G401 (cell line): Measurements from ENCODE around the gene KDM4D. TPM values are rescaled to one million over a fixed set of nuclear protein-coding genes. Genes with fewer than 3 reads are reported as not detected.
A peak's percentile ranks its signal among the peaks of the same experiment; 100 is the strongest.
"Not testable (repeated sequence)": the region's sequence is repeated elsewhere in the genome, so short reads cannot be mapped to it uniquely, and the experiment has no call there.

Experiments used
- DNase-seq: peaks from one replicate; pipeline ENCODE4 v3.0.0-alpha.2; 2015; ENCODE audit warnings: low spot score
- in situ Hi-C: cut with HindIII; loops from 2 replicates; pipeline ENCODE4 v1.10.0; 2016; ENCODE audit warnings: low sequenced_read_pairs, mixed read lengths
- total RNA-seq: library from RNA; depleted of rRNA; stranded (reverse); fragments of >200 nt; shearing (Covaris generic); gene quantifications from 2 replicates; pipeline ENCODE4 v1.2.3, GENCODE V29; 2014; rRNA removed

Gene KDM4D
- total RNA-seq, result 2.7 and 4.9 TPM in 2 replicates

- in situ Hi-C loops, result no loop called here
- peak; percentile 96 for DNase-seq
Measured at GRCh38 chr11:94973099-94973968, at the start of gene KDM4D, which contains the start of gene CWC15. TSS of gene KDM4D (plus strand) at chr11:94973709. CDS start at chr11:94997373, 23,664 bp downstream. TSS of gene CWC15 (minus strand) at chr11:94973556. CDS start at chr11:94972185, 1,371 bp downstream.

- DNase-seq, result peak; percentile 21
- in situ Hi-C loops, result no loop called here
Measured at GRCh38 chr11:94924171-94924572, 49.3 kb upstream of the KDM4D start.

- DNase-seq, result no peak
- in situ Hi-C loops, result no loop called here
Measured at GRCh38 chr11:94924612-94925011, 48.9 kb upstream of the KDM4D start.

GRCh38 chr11:94925422-94926270, 47.9 kb upstream of the KDM4D start:
- DNase-seq, result no peak
- in situ Hi-C loops, result no loop called here

GRCh38 chr11:94926271-94926625, 47.3 kb upstream of the KDM4D start:
- no peak for DNase-seq
- in situ Hi-C loops, result no loop called here

- in situ Hi-C loops, result no loop called here
- DNase-seq, result peak; percentile 20
Measured at GRCh38 chr11:94926698-94927237, 46.7 kb upstream of the KDM4D start.

- in situ Hi-C loops, result no loop called here
- DNase-seq, result no peak
Measured at GRCh38 chr11:94928117-94928990, 45.2 kb upstream of the KDM4D start.

- in situ Hi-C loops, DNase-seq: not testable (repeated sequence)
Measured at GRCh38 chr11:94932072-94932471, 41.4 kb upstream of the KDM4D start.

GRCh38 chr11:94932503-94932902, 41.0 kb upstream of the KDM4D start:
- in situ Hi-C loops, result no loop called here
- DNase-seq, result no peak

GRCh38 chr11:94933223-94934130, 40.0 kb upstream of the KDM4D start:
- DNase-seq, result peak; percentile 80
- in situ Hi-C loops, result no loop called here

GRCh38 chr11:94934362-94934761, 39.1 kb upstream of the KDM4D start:
- DNase-seq, result peak; percentile 77
- in situ Hi-C loops, result no loop called here

- in situ Hi-C loops, result no loop called here
- no peak for DNase-seq
Measured at GRCh38 chr11:94934846-94935245, 38.7 kb upstream of the KDM4D start.

GRCh38 chr11:94938095-94939055, 35.1 kb upstream of the KDM4D start:
- in situ Hi-C loops, result no loop called here
- peak; percentile 89 for DNase-seq

- no peak for DNase-seq
- in situ Hi-C loops, result no loop called here
Measured at GRCh38 chr11:94939346-94939745, 34.2 kb upstream of the KDM4D start.

- in situ Hi-C loops, result no loop called here
- DNase-seq, result no peak
Measured at GRCh38 chr11:94941131-94941530, 32.4 kb upstream of the KDM4D start.

- no peak for DNase-seq
- in situ Hi-C loops, result no loop called here
Measured at GRCh38 chr11:94946812-94947211, 26.7 kb upstream of the KDM4D start.

GRCh38 chr11:94948070-94948617, 25.4 kb upstream of the KDM4D start:
- in situ Hi-C loops, result no loop called here
- DNase-seq, result no peak
